ENCODE data around the gene ARMC9. TPM values are rescaled to one million over a fixed set of nuclear protein-coding genes. Genes with fewer than 3 reads are reported as not detected.
A peak's percentile ranks its signal among the peaks of the same experiment; 100 is the strongest.

Gene ARMC9
- total RNA-seq, 1 donor from 2014 or later = 40.8 TPM

DNA sequence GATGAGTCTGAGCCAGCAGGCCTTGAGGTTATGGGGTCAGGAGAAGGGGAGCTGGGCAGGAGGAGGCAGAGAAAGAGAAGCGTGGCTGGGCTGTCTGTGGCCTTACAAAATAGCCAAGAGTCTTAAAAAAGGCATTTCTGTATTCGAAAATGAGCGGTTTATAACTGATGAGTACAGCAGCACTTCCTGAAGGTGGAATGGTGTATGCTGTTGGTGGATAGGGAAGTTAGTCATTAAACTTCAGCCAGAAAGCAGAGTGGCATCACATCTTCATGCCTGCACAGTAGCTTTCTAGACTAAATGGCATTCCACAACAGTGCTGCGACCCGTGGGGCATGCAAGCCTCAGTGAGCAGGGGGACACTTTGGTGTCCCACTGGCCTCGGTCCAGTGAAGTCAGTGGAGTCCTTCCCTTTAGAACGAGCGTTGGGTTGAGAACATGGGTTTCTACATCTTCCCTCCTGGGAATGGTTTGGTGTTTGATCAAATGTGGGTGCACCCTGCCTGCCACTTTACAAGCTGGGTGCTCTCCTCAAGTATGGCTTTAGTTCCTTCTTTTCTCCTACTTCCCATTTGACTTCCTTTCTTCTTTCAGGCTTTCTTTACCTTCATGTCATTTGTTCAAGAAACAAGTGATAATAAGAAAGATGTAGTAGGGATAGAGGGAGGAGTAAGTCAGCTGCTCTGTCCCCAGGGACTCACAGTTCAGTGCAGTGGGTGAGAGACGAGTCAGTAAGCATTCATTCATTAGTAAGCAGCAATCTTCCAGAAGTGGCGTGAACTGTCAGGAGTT lies 96.3 kb downstream of the ARMC9 start:
- TF ChIP-seq, protein P1, sequence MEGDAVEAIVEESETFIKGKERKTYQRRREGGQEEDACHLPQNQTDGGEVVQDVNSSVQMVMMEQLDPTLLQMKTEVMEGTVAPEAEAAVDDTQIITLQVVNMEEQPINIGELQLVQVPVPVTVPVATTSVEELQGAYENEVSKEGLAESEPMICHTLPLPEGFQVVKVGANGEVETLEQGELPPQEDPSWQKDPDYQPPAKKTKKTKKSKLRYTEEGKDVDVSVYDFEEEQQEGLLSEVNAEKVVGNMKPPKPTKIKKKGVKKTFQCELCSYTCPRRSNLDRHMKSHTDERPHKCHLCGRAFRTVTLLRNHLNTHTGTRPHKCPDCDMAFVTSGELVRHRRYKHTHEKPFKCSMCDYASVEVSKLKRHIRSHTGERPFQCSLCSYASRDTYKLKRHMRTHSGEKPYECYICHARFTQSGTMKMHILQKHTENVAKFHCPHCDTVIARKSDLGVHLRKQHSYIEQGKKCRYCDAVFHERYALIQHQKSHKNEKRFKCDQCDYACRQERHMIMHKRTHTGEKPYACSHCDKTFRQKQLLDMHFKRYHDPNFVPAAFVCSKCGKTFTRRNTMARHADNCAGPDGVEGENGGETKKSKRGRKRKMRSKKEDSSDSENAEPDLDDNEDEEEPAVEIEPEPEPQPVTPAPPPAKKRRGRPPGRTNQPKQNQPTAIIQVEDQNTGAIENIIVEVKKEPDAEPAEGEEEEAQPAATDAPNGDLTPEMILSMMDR (IDR thresholded peaks at IDR 0.05; ENCODE audit: unreplicated experiment) = no peak
- no peaks in the 10 kb centered on the region for H3K9me3 Mint-ChIP-seq (ENCODE audit: low read depth)

DNA sequence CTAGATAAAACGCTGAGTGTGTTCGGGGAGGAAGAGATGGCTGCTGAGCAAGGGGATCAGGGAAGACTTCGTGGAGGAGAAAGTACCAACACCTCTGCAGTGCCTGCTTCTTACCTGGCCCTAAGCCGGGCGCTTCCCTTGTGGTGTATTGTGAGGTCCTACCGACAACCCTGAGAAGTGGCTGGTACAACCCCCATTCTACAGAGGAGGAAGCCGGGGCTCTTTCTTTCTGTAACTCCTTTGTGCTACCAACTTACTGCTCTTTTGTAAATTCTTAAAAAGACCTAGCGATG lies 96.9 kb downstream of the ARMC9 start:
- no peak overlapping the region for H3K27ac Mint-ChIP-seq

More for the DNA sequence above, 96.3 kb downstream of the ARMC9 start:
- no peak overlapping the region for H3K4me3 Mint-ChIP-seq (ENCODE audit: low read depth)
- no peak overlapping the region for H3K27ac Mint-ChIP-seq
- DNase-seq (ENCODE audit: low spot score, unreplicated experiment) = no peak
- peaks cover 10% of the 10 kb centered on the region for H3K4me1 Mint-ChIP-seq (ENCODE audit: low read depth)
- no peaks in the 10 kb centered on the region for H3K27me3 Mint-ChIP-seq
- H3K36me3 Mint-ChIP-seq (ENCODE audit: insufficient read depth) = peaks cover 18% of the 10 kb centered on the region

DNA sequence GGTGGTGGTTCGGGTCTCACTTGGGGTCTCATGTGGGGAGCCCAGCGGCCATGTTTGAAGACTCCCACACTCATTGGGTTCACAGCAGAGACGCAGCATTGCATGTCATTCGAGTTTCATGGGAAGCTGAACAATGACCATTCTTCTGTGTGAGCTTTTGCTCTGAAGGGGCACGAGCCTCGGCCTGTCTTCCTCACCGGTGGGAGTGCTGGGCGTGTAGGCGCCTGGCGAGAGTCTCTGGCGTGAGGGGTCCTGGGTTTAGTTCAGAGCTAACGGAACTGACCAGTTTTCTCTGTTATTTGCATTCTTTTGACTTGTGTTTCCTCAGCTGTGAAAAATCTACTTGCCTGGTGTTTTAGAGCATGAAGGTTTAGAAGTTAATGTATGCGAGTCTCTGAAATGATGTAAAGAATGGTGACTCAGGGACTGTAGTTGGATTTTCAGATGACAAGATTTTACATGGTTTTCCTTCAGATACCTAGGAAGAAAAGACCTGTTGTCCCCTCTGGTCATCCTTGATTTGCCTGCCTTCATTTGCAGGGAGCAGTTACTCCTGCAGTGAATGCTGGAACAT lies 98.1 kb downstream of the ARMC9 start:
- peak overlapping the region; percentile 57 for H3K27ac Mint-ChIP-seq
- no peaks in the 10 kb centered on the region for H3K27me3 Mint-ChIP-seq
- H3K4me1 Mint-ChIP-seq (ENCODE audit: low read depth) = peaks cover 15% of the 10 kb centered on the region
- no peaks in the 10 kb centered on the region for H3K9me3 Mint-ChIP-seq (ENCODE audit: low read depth)
- no peak for DNase-seq (ENCODE audit: low spot score, unreplicated experiment)
- H3K4me3 Mint-ChIP-seq (ENCODE audit: low read depth) = no peak overlapping the region
- H3K36me3 Mint-ChIP-seq (ENCODE audit: insufficient read depth) = peaks cover 16% of the 10 kb centered on the region
- TF ChIP-seq, protein P1 (IDR thresholded peaks at IDR 0.05; ENCODE audit: unreplicated experiment) = no peak

More for the DNA sequence above, 96.9 kb downstream of the ARMC9 start:
- H3K4me3 Mint-ChIP-seq (ENCODE audit: low read depth) = no peak overlapping the region
- DNase-seq (ENCODE audit: low spot score, unreplicated experiment) = no peak
- TF ChIP-seq, protein P1 (IDR thresholded peaks at IDR 0.05; ENCODE audit: unreplicated experiment) = no peak
- H3K36me3 Mint-ChIP-seq (ENCODE audit: insufficient read depth) = peaks cover 18% of the 10 kb centered on the region
- H3K9me3 Mint-ChIP-seq (ENCODE audit: low read depth) = no peaks in the 10 kb centered on the region
- H3K4me1 Mint-ChIP-seq (ENCODE audit: low read depth) = peaks cover 14% of the 10 kb centered on the region
- no peaks in the 10 kb centered on the region for H3K27me3 Mint-ChIP-seq

DNA sequence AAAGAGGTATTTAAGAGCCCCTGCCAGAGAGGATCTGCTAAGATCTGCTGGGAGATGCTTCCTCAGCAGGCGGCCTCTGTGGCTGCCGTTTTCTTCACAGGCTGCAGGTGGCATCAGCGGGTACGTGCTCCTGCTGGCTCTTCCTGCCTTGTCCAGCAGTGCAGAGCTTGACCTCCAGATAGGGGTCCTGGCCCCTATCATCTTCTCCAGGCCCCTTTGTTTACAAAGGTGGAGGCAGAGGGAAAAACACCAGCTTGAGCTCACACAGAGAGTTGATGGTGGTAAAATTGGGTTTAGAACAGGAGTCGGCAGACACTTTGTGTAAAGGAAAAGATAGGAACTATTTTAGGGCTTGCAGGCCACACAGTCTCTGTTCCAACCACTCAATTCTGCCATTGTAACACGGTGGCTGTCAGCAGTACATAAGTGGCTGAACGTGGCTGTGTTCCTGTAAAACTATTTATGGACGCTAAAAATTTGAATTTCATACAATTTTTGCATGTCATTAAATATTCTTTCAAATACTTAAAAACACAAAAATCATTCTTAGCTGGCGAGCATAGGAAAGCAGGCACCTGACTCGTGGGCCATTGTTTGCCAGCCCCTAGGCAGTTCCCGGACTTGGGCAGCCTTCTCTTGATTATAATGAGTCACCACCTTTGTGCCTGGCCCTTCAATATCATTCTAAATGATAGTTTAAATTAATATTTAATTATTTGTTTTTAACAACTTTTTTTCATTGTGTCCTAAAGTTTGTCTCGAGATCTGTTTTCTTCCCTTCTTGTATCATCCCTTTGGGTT lies 98.9 kb downstream of the ARMC9 start:
- no peak overlapping the region for H3K4me3 Mint-ChIP-seq (ENCODE audit: low read depth)
- peaks cover 14% of the 10 kb centered on the region for H3K36me3 Mint-ChIP-seq (ENCODE audit: insufficient read depth)
- DNase-seq (ENCODE audit: low spot score, unreplicated experiment) = peak; percentile 41
- TF ChIP-seq, protein P1 (IDR thresholded peaks at IDR 0.05; ENCODE audit: unreplicated experiment) = peak; percentile 78
- no peak overlapping the region for H3K27ac Mint-ChIP-seq
- no peaks in the 10 kb centered on the region for H3K9me3 Mint-ChIP-seq (ENCODE audit: low read depth)
- peaks cover 15% of the 10 kb centered on the region for H3K4me1 Mint-ChIP-seq (ENCODE audit: low read depth)
- no peaks in the 10 kb centered on the region for H3K27me3 Mint-ChIP-seq

DNA sequence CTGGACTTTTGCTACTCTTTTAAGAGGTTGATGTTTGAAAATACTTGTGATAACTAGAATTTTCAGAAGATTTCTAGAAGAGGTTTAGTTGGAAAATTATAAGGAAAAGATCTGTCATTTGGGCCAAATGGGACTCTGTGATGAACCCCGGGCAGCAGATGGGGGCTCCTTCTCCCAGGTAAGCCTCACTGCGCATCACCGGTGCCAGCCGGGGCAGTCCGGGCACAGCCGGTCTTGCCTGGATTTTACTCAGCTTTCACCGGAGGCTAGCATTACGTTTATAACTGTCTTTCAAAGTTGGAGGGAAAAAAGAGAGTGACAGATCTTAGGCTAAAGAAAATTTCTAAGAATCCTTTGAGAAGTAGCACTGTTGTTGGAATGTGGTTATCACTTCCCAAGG lies 99.7 kb downstream of the ARMC9 start:
- TF ChIP-seq, protein P1 (IDR thresholded peaks at IDR 0.05; ENCODE audit: unreplicated experiment) = no peak
- H3K27ac Mint-ChIP-seq = no peak overlapping the region
- no peaks in the 10 kb centered on the region for H3K27me3 Mint-ChIP-seq
- no peak overlapping the region for H3K4me3 Mint-ChIP-seq (ENCODE audit: low read depth)
- DNase-seq (ENCODE audit: low spot score, unreplicated experiment) = no peak
- H3K4me1 Mint-ChIP-seq (ENCODE audit: low read depth) = peaks cover 15% of the 10 kb centered on the region
- peaks cover 14% of the 10 kb centered on the region for H3K36me3 Mint-ChIP-seq (ENCODE audit: insufficient read depth)
- H3K9me3 Mint-ChIP-seq (ENCODE audit: low read depth) = no peaks in the 10 kb centered on the region
